GM19468 (cell line): ENCODE data around the gene EHD4.

Experiments used
- ATAC-seq: cut with Tn5 transposase; IDR thresholded peaks from one replicate; pipeline ENCODE4 v1.9.1; 2021; ENCODE audit warnings: mild to moderate bottlenecking, moderate library complexity, moderate number of reproducible peaks; ENCODE audit not compliant: unreplicated experiment; ENCODE audit errors: extremely low read depth

Gene EHD4

DNA sequence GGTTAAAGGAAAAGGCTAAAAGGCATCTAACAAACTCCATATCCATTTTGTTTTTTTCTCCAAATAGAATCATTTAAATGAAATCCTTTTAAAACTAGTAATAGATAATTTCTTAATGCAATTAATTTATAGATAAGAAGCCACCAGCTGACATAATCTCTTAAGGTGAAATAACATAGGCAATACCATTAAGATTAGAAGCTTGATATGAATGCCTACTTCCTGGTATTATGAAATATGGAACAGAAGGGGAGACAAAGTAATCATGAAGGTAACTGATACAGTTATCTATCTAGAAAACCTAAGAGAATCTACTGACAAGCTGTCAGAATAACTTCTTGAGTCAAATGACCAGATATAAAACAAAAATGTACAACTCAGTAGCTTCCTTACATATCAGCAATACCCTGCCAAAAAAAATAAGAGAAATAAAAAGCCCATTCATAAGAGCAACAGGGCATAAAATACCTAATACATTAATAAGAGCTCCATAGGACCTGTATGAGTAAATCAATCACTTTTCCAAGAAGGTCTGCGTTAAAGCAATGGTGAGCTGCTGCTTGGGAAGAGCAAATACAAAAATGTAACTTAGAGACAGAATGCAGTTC lies 10.7 kb downstream of the EHD4 start:
- no peak for ATAC-seq

DNA sequence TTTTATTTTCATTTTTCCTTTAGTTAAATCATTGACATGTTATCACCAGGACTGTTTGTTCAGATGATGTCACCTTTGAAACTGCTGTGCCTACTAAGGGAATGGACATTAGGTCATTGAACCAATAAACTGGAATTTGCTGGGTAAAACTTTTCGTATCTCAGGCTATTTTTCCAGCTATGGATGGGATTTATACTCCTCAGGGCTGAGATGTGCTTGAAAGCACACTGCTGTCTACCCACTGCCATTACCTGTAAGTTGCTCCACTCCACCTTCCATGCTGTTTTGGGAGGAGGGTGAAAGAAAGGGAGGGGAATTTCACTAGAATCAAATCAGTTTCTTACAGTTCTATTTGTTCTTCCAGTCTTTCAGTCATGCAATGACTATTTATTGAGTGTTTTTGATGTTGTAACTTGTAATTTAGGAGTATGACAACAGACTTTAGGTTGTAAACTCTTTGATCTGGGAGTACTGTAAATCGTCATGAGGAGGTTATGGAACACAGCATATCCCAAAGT lies 11.3 kb downstream of the EHD4 start:
- ATAC-seq, result no peak

DNA sequence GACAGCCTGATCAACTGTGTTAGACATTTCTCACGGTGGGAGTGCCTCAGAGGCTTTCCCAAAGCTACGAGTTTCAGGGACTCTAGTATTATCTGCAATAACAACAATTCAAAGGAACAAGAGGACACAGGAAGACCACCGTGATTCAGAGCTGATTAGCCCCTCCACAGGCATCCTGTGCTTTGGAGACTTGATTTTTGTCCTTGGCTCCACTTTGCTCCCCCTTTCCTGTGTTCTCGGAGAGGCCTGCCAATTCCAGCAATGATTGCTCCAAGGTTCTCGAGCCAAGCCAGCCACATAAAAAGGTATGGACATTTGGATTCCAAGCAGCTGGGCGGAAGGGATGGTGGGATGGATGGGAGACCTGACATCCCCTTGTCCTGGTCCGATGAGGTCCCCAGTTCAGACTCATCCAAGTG lies 14.3 kb downstream of the EHD4 start:
- no peak for ATAC-seq

DNA sequence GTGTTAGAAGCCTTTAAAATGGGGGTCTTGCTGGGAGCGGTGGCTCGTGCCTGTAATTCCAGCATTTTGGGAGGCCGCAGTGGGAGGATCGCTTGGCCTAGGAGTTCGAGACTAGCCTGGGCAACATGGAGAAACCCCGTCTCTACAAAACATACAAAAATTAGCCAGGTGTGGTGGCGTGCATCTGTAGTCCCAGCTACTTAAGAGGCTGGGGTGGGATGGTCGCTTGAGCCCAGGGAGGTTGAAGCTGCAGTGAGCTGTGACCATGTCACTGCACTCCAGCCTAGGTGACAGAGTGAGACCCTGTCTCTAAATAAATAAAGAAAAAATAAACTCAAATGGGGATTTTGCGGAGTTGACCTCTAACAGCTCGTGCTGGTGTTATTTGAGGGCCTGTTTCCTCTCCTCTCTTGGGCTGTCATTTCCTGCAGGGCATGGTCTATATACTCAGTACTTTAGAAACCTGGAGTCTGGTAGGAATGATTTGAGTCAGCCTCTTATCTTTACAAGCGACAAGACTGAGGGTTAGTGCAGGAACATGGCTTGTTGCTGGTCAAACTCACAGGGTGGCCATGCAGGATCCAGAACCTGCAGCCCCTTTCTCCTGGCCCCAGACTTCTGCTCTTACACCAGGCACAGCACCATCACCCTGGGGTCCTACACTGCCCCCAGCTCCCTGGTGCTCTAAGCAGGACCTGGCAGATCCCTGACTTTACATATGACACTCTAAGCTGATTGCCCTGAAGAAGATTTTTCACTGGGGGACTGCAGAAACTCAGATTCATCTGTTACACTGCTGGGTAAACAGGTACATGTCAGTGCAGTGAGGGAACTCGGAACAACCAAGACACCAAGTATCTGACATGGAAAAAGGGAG lies 15.1 kb downstream of the EHD4 start:
- ATAC-seq, result peak; percentile 46

DNA sequence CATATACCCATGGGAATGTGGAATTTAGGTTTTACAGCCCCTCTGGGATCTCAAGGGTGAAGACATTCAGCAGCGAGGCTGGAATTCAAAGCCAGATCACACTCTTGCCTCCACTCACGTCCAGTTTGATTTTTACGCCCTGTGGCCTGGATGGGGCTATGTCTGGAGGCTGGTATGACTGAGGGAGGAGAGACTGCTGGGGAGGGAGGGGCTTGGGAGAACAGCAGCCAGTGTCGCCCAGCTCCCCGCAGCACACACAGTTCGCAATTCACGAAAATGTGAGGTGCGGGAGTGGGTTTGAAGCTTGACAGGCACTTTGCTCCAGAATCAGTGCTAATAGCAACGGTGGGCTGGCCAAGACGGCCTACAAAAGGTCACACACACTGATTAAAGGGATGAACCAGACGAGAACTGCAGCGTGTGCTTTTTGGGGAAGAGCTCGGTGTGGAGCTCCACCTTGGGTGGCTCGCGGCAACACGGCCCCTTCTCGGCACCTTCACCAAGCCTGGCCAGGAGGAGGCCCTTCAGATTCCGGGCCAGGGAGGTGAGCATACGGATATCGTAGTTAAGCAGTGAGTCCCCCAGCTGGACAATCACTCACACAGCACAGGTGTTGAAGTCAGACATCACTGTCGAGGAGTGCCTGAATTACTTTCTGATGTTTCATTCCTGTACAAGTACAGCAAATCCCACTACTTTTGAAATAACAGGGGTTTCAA lies 16.4 kb downstream of the EHD4 start:
- ATAC-seq, result no peak

DNA sequence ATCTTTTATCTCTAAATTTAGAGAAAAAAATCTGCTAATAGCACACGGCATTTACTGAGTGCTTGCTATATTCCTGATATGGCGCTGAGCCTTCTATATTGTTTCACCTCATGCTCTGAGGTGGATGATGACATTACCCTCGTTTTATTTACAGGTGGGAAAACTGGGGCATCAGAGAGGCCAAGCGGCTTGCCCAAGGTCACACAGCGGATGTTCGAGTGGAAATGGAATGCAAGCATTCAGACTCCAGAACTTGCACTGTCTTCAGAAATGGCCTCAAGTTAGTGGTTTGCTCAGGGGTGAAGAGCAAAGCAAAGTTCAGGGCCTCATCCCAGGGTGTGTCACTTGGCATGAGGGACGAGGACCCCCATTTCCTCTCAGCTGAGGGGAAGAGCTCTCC lies 17.3 kb downstream of the EHD4 start:
- ATAC-seq, result no peak

DNA sequence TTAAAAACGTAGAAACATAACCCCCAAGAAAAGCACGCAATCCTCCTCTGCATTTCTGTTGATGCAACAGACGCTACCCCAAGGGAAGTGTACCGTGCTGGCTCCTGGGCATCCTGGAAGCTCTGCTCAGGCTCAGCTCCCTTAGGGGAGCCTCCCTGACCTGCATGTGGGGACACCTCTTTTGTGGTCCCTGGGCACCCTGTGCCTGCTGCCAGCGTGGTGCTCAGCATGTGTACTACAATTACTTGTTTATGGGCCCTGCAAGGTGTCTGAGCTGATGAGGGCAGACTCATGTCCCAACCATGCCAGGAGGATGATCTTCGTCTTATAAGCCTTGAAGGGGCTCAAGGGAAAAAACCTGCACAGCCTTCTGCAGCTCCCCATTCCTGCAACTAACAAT lies 18.3 kb downstream of the EHD4 start:
- ATAC-seq, result no peak

DNA sequence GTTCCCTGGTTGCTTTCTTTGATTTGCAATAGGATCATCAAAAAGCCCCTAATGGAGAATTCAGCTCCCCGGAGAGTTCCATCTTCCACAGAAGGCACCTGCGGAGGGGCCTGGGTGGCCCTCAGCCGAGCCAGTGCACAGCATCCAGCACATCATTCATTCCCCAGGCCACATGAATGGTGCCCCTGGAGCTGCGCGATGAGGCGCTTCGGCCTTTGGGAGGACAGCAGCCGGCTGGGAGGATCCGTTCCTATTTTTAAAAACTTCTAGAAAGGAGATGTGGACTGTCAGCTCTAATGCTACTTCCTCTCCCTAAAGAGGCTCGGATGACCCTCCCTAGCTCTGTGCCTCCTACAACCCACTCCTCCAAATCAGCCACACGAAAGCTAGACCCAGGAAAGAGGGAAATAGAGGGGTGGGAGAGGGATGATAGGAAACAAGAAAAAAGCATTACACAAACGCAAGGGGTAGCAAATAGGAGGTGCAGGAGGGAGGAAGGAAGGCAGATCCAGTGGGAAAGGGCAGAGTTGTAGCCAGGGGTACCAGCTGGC lies 20.3 kb downstream of the EHD4 start:
- no peak for ATAC-seq

DNA sequence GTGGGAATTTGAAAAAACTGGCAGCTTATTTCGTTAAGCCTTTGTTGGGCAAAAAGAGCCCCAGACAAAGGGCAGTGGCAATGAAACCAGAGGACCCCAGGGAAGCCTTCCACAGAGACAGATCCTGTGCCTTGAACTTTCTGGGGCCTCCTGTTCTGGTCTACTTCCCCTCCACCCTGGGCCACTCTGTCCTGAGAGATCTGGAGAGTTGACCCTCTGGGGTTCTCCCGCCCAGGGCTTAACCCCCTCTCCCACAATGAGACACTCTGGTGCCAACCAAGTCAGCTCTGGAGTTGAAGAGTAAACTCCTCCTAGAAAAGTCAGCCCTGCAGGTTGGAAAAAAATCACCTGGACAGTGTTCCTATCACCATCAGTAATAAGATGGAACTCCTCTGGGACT lies 20.8 kb downstream of the EHD4 start:
- ATAC-seq, result no peak

DNA sequence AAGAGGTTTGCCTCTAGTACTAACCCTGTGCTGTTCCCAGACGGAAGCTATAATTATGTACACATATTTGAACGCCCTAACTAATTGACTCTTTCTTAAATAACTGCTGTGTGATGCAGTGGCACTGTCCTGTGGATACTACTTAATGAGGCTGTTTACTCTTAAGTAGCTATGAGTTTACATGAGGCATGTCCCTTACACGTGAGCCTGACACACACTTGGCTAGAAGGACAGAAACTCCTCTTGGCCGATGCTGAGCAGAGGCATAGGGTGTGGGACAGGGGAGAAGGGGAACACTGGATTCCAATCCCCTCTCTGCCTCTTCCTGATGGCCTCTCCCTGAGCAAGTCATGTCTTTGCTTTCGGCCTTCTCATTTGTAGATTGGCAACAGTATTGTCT lies 21.9 kb downstream of the EHD4 start:
- no peak for ATAC-seq

DNA sequence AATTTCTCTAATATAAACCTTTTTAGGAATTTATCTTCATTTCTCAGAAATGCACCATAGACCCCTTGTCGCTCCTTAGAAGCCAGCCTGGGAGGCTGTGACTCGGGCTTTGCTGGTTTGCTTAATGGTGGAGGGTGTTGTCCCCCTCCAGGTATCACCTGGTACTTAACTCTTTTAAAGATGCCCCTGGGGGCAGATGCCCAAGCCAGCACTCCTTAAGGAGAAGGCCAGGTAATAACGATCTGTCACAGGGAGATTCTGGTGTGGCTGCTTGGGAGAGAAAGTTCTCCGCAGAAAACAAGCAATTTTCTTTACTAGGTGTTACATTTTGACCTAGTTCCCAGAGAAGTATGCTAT lies 22.3 kb downstream of the EHD4 start:
- no peak for ATAC-seq

DNA sequence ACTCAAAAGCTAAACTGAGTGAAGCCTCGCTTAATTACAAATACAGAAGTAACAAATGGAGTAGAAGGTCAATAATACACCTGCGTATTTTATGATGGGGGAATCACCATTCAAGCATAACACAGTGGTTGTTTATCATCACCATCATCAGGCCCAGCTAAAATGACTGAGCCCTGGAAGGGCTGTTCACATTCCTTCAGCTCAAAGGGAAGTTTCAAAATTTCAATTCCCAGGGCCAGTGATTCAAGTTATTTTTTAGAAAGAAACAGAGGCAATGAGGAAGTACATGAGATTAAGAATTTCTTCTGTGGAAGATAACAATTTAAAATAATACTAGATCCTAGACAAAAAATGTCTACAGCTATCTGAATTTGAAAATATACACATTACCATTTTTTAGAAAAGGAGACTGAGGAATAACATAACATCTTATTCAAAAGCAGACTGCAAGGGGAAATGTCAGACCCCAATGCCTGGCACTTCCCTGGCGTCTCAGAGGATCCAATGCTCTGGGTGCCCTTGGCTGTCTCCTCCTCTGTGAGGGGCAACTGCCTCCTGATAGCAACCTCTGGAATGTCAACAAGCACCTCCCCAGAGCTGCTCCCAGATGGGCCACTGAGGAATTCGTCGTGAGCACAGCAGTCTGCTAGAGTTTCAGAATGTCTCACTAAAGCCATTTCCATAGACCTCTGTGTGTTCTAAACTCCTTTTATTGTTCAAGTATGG lies 22.8 kb downstream of the EHD4 start:
- ATAC-seq, result no peak

DNA sequence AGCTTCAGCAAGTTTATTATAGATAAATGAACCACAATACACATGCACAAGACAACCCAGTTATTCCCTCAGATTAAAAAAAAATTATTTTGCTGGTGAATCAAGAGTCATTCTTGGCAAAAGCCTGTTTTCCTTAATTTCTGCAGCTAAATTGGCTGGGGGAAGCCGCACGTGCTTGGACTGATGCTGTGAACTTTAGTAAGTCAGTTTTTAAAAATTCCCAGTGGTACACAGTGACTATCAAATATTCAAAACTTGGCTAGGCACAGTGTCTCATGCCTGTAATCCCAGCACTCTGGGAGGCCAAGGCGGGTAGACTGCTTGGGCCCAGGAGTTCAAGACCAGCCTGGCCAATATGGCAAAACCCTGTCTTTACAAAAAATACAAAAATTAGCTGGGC lies 23.9 kb downstream of the EHD4 start:
- ATAC-seq, result no peak

DNA sequence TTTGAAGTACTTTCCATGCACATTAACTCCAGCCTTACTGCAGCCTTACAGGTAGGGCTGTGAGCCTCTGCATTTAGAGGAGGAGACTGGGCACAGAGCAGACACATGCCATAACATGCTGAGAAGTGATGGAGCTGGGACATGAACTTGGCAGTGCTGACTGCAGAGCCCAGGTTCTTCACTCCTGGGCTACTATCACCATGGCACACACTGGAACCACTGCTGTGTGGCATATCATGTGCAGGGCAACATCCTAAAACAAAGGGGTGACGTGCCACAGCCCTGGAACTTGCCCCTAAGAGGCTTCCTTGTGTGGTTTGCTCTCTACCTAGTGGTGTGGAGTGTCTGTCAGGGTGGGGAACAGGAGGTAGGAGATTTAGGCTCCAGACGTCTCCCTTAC lies 25.4 kb downstream of the EHD4 start:
- ATAC-seq, result no peak

DNA sequence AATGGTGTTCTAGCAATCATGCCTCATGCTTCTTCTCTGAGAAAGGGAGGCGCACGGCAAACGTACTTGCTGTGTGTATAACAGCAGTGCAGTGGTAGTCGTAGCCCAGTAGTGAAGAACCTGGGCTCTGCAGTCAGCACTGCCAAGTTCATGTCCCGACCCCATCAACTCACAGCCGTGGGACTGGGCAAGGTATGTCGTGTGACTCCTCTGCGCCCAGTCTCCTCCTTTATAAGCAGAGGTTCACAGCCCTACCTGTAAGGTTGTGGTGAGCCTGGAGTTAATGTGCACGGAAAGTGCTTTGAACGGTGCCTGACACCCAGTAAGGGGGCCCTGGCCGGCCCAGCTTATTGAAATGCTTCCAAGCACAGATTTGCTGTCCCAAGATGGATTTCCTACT lies 26.6 kb downstream of the EHD4 start:
- ATAC-seq, result no peak

DNA sequence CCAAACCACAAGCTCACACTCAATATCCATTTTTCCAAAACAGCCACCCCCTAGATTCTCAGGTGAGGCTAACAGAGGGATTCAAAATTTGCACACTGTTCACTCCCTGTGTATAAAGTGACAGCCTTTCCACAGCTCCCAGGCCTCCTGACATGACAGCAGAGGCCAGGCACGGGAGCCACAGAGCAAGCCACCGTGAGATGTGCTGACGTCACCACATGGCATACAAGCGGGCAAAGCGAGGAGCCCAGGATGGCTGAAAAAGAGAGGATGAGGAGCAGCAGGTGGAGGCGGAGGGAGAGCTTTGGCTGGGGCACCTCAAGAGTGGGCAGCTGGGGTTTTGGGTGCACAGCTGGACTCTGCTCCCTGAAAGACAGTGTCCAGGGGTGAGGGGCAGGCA lies 27.1 kb downstream of the EHD4 start:
- no peak for ATAC-seq

DNA sequence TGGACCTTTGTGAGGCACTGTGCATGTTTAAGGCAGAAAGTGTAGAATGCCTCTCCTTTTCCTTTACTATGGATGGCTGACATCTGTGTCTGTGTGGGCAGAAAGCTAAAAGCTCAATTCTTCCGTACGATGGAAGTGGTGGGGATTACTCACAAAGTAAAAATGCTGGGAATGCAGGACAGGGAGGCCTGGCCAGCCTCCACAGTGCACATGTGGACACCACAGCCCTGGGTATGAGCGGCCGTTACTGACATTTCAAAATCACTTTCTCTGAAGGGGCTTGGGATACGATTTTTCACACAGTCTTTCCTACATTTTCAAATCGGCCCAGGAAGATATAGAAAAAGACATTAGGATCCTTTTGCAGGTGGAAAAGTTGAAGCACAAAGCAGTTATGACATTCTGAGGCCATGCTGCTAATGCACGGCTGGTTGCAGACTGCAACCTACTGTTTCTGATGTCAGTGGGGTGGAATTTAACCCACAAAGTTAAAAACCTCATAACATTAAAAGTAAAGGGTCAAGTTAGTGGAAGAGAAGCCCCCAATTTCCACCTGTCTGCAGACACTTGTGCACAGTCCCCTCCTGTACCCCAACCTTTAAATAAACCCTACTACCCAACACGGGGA lies 27.9 kb downstream of the EHD4 start:
- no peak for ATAC-seq

DNA sequence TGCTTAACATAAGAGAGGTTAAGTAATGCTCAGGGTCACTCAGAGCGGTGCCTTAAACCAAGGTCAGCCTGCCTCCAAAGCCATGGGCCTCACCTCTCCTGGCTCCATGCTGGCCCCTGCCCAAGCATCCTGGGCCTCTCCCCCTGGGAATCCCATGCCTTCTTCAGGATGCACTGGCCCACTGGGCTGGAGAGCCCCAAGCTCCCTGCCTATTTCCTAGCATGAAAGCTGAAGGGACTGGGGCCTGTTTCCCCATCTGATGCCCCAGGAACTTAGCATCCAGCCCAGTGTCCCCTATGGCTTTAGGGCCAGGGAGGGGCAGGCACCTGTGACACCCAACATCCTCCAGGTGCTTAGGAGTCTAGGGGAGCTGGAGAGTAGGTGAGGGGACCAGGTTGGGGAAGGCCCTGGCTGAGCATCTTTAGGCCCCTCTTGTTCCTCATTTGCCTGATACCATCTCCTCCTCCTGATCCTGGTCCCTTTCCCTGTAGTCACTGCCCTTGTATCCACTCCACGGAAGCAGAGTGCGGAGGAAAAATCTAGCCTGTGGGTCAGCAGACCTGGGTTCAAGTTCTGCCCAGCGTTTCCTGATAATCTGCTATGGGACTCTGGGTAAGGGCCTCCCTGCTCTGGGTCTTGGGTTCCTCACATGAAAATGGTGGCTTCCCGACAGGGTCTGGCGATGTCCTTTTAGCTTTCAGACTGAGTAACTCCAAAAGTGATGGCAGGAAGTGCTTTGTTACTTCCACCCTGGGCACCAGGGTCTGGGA lies 28.6 kb downstream of the EHD4 start:
- no peak for ATAC-seq

DNA sequence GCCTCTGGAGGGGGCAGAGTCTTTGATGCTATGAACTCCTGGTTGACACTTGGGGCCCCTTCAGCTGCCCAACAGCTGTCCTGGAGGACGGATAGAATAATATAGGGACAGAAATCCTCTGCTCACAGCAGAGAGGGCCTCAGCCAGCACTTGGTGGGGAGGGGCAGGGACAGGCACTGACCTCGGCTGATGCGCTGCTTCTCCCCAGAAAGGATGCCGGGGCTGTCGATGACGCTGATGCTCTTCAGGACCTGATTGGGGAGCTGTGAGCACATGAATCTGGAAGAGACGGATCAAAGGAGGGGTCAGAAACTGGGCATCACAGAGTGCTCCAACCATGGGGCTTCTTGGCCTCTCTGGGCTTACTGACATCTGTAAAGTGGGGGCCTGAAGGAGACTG lies 29.5 kb downstream of the EHD4 start:
- ATAC-seq, result no peak
